GM12878 (cell line): ENCODE data around the gene MAPK8.

Experiments used
- ATF7 ChIP-seq: fragments of 450-650 bp; IDR thresholded peaks from 2 replicates; pipeline ENCODE4 v1.6.1; 2016; ENCODE audit warnings: low read depth, mild to moderate bottlenecking
- BHLHE40 ChIP-seq, 2 experiments: fragments of 450-650 bp in 1 of 2; IDR thresholded peaks; 2 replicates each; pipeline ENCODE4 v1.6.1; 2011 to 2017; ENCODE audit warnings: low read depth in 2 of 2, borderline replicate concordance in 1 of 2, improper control_type of control experiment in 1 of 2, low read length in 1 of 2, mild to moderate bottlenecking in 1 of 2
- CREB1 ChIP-seq: IDR thresholded peaks from 2 replicates; pipeline ENCODE4 v1.6.1; 2012; ENCODE audit warnings: low read depth, mild to moderate bottlenecking, inconsistent platforms
- FOS ChIP-seq: IDR thresholded peaks from 3 replicates; pipeline ENCODE4 v1.6.1; 2011; ENCODE audit warnings: borderline replicate concordance; ENCODE audit not compliant: insufficient read length; ENCODE audit errors: extremely low read depth
- MYC ChIP-seq: IDR thresholded peaks from 2 replicates; pipeline ENCODE4 v1.6.1; 2011; ENCODE audit warnings: mild to moderate bottlenecking, low read length, moderate library complexity, inconsistent platforms; ENCODE audit not compliant: insufficient read depth, insufficient replicate concordance, insufficient read length, severe bottlenecking
- PBX3 ChIP-seq: IDR thresholded peaks from 2 replicates; pipeline ENCODE4 v1.6.1; 2011; ENCODE audit warnings: mild to moderate bottlenecking, low read depth, low read length, moderate library complexity; ENCODE audit not compliant: insufficient replicate concordance
- POLR2A ChIP-seq: IDR thresholded peaks from 2 replicates; pipeline ENCODE4 v1.6.1; 2011; ENCODE audit warnings: low read depth, mild to moderate bottlenecking, low read length
- SIN3A ChIP-seq: IDR thresholded peaks from 2 replicates; pipeline ENCODE4 v1.6.1; 2012; ENCODE audit warnings: low read depth, low read length, improper control_type of control experiment
- TAF1 ChIP-seq: IDR thresholded peaks from 2 replicates; pipeline ENCODE4 v1.6.1; 2011; ENCODE audit warnings: mild to moderate bottlenecking, low read depth, low read length, borderline replicate concordance
- ZNF274 ChIP-seq: IDR thresholded peaks from one replicate; pipeline ENCODE4 v1.8.0; 2011; ENCODE audit not compliant: insufficient read length, insufficient read depth
- TF ChIP-seq, protein P1 (sequence below), 3 experiments: IDR thresholded peaks in 2 of 3; conservative IDR thresholded peaks in 1 of 3; 2 replicates each; pipeline ENCODE4 v1.5.1; 2011; ENCODE audit warnings: low read depth in 3 of 3, low read length in 3 of 3, mild to moderate bottlenecking in 3 of 3, control low read depth in 2 of 3, moderate library complexity in 2 of 3, inconsistent platforms in 1 of 3, mixed read lengths in 1 of 3; ENCODE audit not compliant: control insufficient read depth in 2 of 3, insufficient read depth in 1 of 3; ENCODE audit errors: extremely low read depth in 1 of 3
- TF ChIP-seq, protein P2 (sequence below): fragments of 450-650 bp; IDR thresholded peaks from 2 replicates; pipeline ENCODE4 v1.6.1; 2014; ENCODE audit warnings: mild to moderate bottlenecking
- TF ChIP-seq, protein P3 (sequence below): IDR thresholded peaks from 2 replicates; pipeline ENCODE4 v1.6.1; 2012; ENCODE audit warnings: low read depth, low read length, improper control_type of control experiment

GRCh38 chr10:48442090-48442808 is 135.8 kb downstream of the MAPK8 start:
- TF ChIP-seq PBX3 (no peak), BHLHE40 (IDR thresholded peaks at IDR 0.05; ENCODE audit: borderline replicate concordance in 1 of 2, low read depth in 2 of 2, low read length in 1 of 2) (no peak), CREB1 (no peak), POLR2A (no peak), ATF7 (no peak), TAF1 (no peak), SIN3A (no peak), FOS (no peak), ZNF274 (no peak), MYC (no peak)
- TF ChIP-seq, protein P1, sequence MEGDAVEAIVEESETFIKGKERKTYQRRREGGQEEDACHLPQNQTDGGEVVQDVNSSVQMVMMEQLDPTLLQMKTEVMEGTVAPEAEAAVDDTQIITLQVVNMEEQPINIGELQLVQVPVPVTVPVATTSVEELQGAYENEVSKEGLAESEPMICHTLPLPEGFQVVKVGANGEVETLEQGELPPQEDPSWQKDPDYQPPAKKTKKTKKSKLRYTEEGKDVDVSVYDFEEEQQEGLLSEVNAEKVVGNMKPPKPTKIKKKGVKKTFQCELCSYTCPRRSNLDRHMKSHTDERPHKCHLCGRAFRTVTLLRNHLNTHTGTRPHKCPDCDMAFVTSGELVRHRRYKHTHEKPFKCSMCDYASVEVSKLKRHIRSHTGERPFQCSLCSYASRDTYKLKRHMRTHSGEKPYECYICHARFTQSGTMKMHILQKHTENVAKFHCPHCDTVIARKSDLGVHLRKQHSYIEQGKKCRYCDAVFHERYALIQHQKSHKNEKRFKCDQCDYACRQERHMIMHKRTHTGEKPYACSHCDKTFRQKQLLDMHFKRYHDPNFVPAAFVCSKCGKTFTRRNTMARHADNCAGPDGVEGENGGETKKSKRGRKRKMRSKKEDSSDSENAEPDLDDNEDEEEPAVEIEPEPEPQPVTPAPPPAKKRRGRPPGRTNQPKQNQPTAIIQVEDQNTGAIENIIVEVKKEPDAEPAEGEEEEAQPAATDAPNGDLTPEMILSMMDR (IDR thresholded peaks at IDR 0.05 in 2 of 3, conservative IDR thresholded peaks at IDR 0.05 in 1 of 3; ENCODE audit: control insufficient read depth in 2 of 3, extremely low read depth in 1 of 3, insufficient read depth in 1 of 3, low read depth in 3 of 3, low read length in 3 of 3): no peak
- TF ChIP-seq, protein P2, sequence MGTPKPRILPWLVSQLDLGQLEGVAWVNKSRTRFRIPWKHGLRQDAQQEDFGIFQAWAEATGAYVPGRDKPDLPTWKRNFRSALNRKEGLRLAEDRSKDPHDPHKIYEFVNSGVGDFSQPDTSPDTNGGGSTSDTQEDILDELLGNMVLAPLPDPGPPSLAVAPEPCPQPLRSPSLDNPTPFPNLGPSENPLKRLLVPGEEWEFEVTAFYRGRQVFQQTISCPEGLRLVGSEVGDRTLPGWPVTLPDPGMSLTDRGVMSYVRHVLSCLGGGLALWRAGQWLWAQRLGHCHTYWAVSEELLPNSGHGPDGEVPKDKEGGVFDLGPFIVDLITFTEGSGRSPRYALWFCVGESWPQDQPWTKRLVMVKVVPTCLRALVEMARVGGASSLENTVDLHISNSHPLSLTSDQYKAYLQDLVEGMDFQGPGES: no peak
- TF ChIP-seq, protein P3, sequence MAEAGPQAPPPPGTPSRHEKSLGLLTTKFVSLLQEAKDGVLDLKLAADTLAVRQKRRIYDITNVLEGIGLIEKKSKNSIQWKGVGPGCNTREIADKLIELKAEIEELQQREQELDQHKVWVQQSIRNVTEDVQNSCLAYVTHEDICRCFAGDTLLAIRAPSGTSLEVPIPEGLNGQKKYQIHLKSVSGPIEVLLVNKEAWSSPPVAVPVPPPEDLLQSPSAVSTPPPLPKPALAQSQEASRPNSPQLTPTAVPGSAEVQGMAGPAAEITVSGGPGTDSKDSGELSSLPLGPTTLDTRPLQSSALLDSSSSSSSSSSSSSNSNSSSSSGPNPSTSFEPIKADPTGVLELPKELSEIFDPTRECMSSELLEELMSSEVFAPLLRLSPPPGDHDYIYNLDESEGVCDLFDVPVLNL: no peak
